Measurements from ENCODE around the gene AKT1. TPM values are rescaled to one million over a fixed set of nuclear protein-coding genes. Genes with fewer than 3 reads are reported as not detected.

Gene AKT1
- total and polyA plus RNA-seq, 7 donors = 86.2 to 180 (median 116) TPM

DNA sequence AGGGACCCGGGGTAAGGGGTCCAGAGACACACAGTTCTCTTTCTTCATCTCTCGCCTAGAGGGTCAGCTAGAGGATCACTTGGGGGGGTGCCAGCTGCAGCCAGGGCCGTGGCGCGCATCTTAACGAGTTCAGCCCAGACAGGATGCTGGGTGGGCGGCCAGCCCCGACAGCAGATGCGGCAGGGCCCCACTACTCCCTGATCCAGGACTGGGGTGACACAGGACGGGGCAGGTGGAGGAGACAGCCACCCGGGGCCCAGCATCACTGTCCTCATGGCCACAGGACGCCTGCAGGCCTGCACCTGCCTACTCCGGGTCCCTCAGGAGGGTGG lies 12.8 kb downstream of the AKT1 start:
- Histone ChIP-seq H3K4me1 (peaks cover 0 to 40% (median 34%) of the 10 kb centered on the region in 4 donors), H3K9me3 (no peaks in the 10 kb centered on the region), H3K4me3 (no peak overlapping the region), H3K36me3 (peaks cover 0 to 45% (median 10%) of the 10 kb centered on the region in 4 donors), H3K27ac (no peak overlapping the region), H3K27me3 (no peaks in the 10 kb centered on the region)
- 84 to 88% methylated on average over 13 of the region's 13 CpGs for WGBS, 2 donors
- DNase-seq = no peak
- intact Hi-C loops (cut with DNase I) = no loop called here
- no peak for TF ChIP-seq POLR2A (IDR thresholded peaks at IDR 0.05)
- TF ChIP-seq POLR2AphosphoS5 (IDR thresholded peaks at IDR 0.05) = no peak
- TF ChIP-seq, protein P1, sequence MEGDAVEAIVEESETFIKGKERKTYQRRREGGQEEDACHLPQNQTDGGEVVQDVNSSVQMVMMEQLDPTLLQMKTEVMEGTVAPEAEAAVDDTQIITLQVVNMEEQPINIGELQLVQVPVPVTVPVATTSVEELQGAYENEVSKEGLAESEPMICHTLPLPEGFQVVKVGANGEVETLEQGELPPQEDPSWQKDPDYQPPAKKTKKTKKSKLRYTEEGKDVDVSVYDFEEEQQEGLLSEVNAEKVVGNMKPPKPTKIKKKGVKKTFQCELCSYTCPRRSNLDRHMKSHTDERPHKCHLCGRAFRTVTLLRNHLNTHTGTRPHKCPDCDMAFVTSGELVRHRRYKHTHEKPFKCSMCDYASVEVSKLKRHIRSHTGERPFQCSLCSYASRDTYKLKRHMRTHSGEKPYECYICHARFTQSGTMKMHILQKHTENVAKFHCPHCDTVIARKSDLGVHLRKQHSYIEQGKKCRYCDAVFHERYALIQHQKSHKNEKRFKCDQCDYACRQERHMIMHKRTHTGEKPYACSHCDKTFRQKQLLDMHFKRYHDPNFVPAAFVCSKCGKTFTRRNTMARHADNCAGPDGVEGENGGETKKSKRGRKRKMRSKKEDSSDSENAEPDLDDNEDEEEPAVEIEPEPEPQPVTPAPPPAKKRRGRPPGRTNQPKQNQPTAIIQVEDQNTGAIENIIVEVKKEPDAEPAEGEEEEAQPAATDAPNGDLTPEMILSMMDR (IDR thresholded peaks at IDR 0.05) = no peak
- no peak for TF ChIP-seq EP300 (IDR thresholded peaks at IDR 0.05)

DNA sequence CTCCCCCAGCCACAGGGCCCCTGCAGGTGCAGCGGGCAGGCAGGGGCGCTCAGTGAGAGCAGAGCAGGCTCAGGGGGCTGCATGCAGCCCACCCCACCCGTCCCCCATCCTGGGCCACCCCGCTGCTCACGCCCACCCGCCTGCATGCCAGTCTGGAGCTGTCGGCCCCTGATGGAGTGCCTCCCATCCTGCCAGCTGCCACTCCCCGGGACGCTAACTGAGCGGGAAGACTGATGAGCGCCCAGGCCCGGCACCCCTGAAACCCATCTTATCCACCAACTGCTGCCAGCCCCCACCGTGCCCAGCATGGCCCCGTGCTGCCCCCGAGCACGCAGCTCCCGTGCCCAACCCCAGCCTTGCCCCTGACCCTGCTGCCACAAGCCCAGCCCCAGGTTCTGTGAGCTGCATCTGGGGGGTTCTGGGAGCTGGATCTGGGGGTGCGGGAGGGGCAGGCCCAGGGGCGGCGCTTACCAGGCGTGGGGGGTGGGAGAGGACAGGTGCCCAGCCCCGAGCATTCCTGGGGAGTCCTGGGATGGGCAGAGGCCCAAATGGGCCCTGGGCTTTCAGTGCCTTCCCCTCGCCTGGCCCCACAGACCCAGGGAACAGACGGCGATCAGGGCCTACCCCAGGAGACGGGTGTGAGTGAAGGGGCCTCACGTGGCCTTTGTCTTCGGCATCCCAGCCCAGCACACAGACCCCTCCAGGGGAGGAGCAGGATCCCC lies 13.3 kb downstream of the AKT1 start:
- no peak for DNase-seq
- Histone ChIP-seq H3K27me3 (no peaks in the 10 kb centered on the region), H3K9me3 (no peaks in the 10 kb centered on the region), H3K4me1 (peaks cover 0 to 34% (median 29%) of the 10 kb centered on the region in 4 donors), H3K36me3 (peaks cover 0 to 39% (median 12%) of the 10 kb centered on the region in 4 donors), H3K4me3 (no peak overlapping the region), H3K27ac (no peak overlapping the region)
- 91 to 92% methylated on average over 28 of the region's 28 CpGs for WGBS, 2 donors
- TF ChIP-seq POLR2AphosphoS5 (IDR thresholded peaks at IDR 0.05) = no peak
- no peak for TF ChIP-seq POLR2A (IDR thresholded peaks at IDR 0.05)
- TF ChIP-seq, protein P1 (IDR thresholded peaks at IDR 0.05) = no peak
- no peak for TF ChIP-seq EP300 (IDR thresholded peaks at IDR 0.05)
- intact Hi-C loops (cut with DNase I) = no loop called here

GRCh38 chr14:104781271-104782077 lies 14.1 kb downstream of the AKT1 start:
- DNase-seq = no peak
- Histone ChIP-seq H3K36me3 (peaks cover 1 to 40% (median 12%) of the 10 kb centered on the region in 4 donors), H3K4me1 (peaks cover 0 to 27% (median 21%) of the 10 kb centered on the region in 4 donors), H3K9me3 (no peaks in the 10 kb centered on the region), H3K27me3 (no peaks in the 10 kb centered on the region), H3K4me3 (no peak overlapping the region), H3K27ac (no peak overlapping the region)
- 88 to 92% methylated on average over 20 of the region's 20 CpGs for WGBS, 2 donors
- TF ChIP-seq POLR2AphosphoS5 (IDR thresholded peaks at IDR 0.05) (no peak), EP300 (IDR thresholded peaks at IDR 0.05) (no peak), POLR2A (IDR thresholded peaks at IDR 0.05) (no peak)
- TF ChIP-seq, protein P1 (IDR thresholded peaks at IDR 0.05) = no peak
- intact Hi-C loops (cut with DNase I) = no loop called here

DNA sequence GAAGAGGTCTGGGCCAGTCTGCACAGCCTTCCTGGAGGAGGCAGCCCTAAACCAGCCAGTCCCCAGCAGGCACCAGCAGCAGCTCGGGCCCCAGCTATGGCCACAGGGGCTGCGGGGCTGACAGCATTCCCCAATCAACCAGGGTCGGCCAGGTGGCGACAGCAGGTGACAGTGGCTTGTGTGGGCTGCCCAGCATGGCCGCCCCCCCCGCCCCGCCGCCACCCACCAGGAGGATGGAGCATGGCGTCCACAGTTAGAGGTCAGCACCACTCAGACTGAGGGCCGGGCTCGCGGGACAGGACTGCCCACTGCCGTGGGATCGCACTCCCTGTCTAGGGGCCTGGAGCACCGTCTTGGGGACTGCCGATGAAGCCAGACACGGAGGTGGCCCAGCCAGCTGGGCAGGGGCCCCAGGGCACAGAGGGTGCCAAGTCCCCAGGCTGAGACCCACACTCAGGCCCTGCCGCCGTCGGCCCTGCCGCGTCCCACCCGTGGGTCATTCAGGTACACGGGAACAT lies 15.0 kb downstream of the AKT1 start:
- intact Hi-C loops (cut with DNase I) = no loop called here
- no peak for DNase-seq
- H3K27me3 ChIP-seq = no peaks in the 10 kb centered on the region
- H3K4me1 ChIP-seq = peaks cover 0 to 18% (median 12%) of the 10 kb centered on the region in 4 donors
- H3K4me3 ChIP-seq = no peak overlapping the region
- no peak overlapping the region for H3K27ac ChIP-seq
- TF ChIP-seq EP300 (IDR thresholded peaks at IDR 0.05) (no peak), POLR2AphosphoS5 (IDR thresholded peaks at IDR 0.05) (no peak), POLR2A (IDR thresholded peaks at IDR 0.05) (no peak)
- TF ChIP-seq, protein P1 (IDR thresholded peaks at IDR 0.05) = no peak
- H3K9me3 ChIP-seq = no peaks in the 10 kb centered on the region
- peaks cover 4 to 46% (median 12%) of the 10 kb centered on the region in 4 donors for H3K36me3 ChIP-seq
- 93 to 94% methylated on average over 24 of the region's 24 CpGs for WGBS, 2 donors
